ENCODE data around the gene VAMP7.

- TF ChIP-seq CTCF (IDR thresholded peaks at IDR 0.05) (no peak), POLR2A (IDR thresholded peaks at IDR 0.05) (no peak)
These were observed 4.4 kb upstream of the VAMP7 start for GRCh38 chrX:155876704-155877103.
